K562 (cell line): ENCODE measurements around the gene HYI. TPM values are rescaled to one million over a fixed set of nuclear protein-coding genes. Genes with fewer than 3 reads are reported as not detected.
A peak's percentile ranks its signal among the peaks of the same experiment; 100 is the strongest.

ENCODE experiments used
- CREM ChIP-seq: IDR thresholded peaks from 2 replicates; pipeline ENCODE4 v1.6.1; 2014; ENCODE audit warnings: antibody characterized with exemption, low read depth
- FOSL1 ChIP-seq: fragments of 200-800 bp; sonication (Bioruptor generic); conservative IDR thresholded peaks from 2 replicates; pipeline ENCODE4 v1.6.1; 2016; ENCODE audit warnings: missing genetic modification characterization, missing compliant biosample characterization
- FOXM1 ChIP-seq, 2 experiments: fragments of 450-650 bp in 1 of 2; sonication (generic) in 1 of 2; formaldehyde crosslinking in 1 of 2; IDR thresholded peaks; 2 replicates each; pipeline versions ENCODE4 v1.6.1 to v1.9.0; 2017 to 2022; ENCODE audit warnings: low read depth in 2 of 2, mild to moderate bottlenecking in 2 of 2, missing genetic modification reagents in 1 of 2, moderate library complexity in 1 of 2
- KDM5B ChIP-seq: fragments of 200-600 bp; sonication (generic); IDR thresholded peaks from 2 replicates; pipeline ENCODE4 v1.6.1; 2012; ENCODE audit warnings: low read depth, mild to moderate bottlenecking, moderate library complexity, low read length, control low read depth, inconsistent platforms; ENCODE audit not compliant: insufficient replicate concordance
- MEF2A ChIP-seq: IDR thresholded peaks from 2 replicates; pipeline ENCODE4 v1.6.1; 2011; ENCODE audit warnings: low read depth, mild to moderate bottlenecking, low read length, moderate library complexity; ENCODE audit not compliant: control insufficient read depth
- MTA1 ChIP-seq: fragments of 450-650 bp; IDR thresholded peaks from 2 replicates; pipeline ENCODE4 v1.6.1; 2017; ENCODE audit warnings: borderline replicate concordance
- MTA3 ChIP-seq: fragments of 450-650 bp; formaldehyde crosslinking; IDR thresholded peaks from 2 replicates; pipeline ENCODE4 v1.6.1; 2017; ENCODE audit warnings: mild to moderate bottlenecking, borderline replicate concordance
- POLR2A ChIP-seq: fragments of 450-650 bp; conservative IDR thresholded peaks from 2 replicates; pipeline ENCODE4 v1.6.1; 2016
- POLR2G ChIP-seq: fragments of 200-400 bp; formaldehyde crosslinking; IDR thresholded peaks from 2 replicates; pipeline ENCODE4 v1.6.1; 2017; ENCODE audit warnings: low read depth, mild to moderate bottlenecking, antibody characterized with exemption, low read length, moderate library complexity
- POLR2H ChIP-seq: IDR thresholded peaks from 2 replicates; pipeline ENCODE4 v1.6.1; 2016; ENCODE audit warnings: missing genetic modification characterization, low read depth, mild to moderate bottlenecking, control low read depth, missing compliant biosample characterization, moderate library complexity
- RB1 ChIP-seq: fragments of 450-650 bp; IDR thresholded peaks from 2 replicates; pipeline ENCODE4 v1.6.1; 2017; ENCODE audit warnings: low read depth, mild to moderate bottlenecking
- RBFOX2 ChIP-seq: fragments of 200-400 bp; formaldehyde crosslinking; IDR thresholded peaks from 2 replicates; pipeline ENCODE4 v1.6.1; 2017; ENCODE audit warnings: low read depth, mild to moderate bottlenecking, low read length, moderate library complexity
- RBM22 ChIP-seq: fragments of 200-400 bp; formaldehyde crosslinking; IDR thresholded peaks from 2 replicates; pipeline ENCODE4 v1.6.1; 2018; ENCODE audit warnings: low read length, low read depth; ENCODE audit not compliant: poor library complexity, severe bottlenecking
- SPI1 ChIP-seq: IDR thresholded peaks from 2 replicates; pipeline ENCODE4 v1.6.1; 2011; ENCODE audit warnings: low read depth, low read length, control low read depth, borderline replicate concordance
- YBX1 ChIP-seq: fragments of 450-650 bp; IDR thresholded peaks from 2 replicates; pipeline ENCODE4 v1.7.1; 2016; ENCODE audit warnings: mild to moderate bottlenecking
- ZFP36 ChIP-seq: fragments of 150-350 bp; IDR thresholded peaks from 2 replicates; pipeline ENCODE4 v1.6.1; 2018; ENCODE audit warnings: low read length, low read depth; ENCODE audit not compliant: partially characterized antibody
- ZNF12 ChIP-seq: sonication (generic); formaldehyde crosslinking; IDR thresholded peaks from 2 replicates; pipeline ENCODE4 v1.4.0; 2020; ENCODE audit warnings: mild to moderate bottlenecking, missing genetic modification reagents
- ZNF561 ChIP-seq: fragments of 450-650 bp; formaldehyde crosslinking; conservative IDR thresholded peaks from 2 replicates; pipeline ENCODE4 v1.4.0; 2020; ENCODE audit warnings: mild to moderate bottlenecking, moderate library complexity
- ZSCAN32 ChIP-seq: fragments of 450-650 bp; formaldehyde crosslinking; IDR thresholded peaks from 2 replicates; pipeline ENCODE4 v1.4.0; 2020; ENCODE audit warnings: mild to moderate bottlenecking, moderate library complexity
- ZZZ3 ChIP-seq: fragments of 450-650 bp; IDR thresholded peaks from 2 replicates; pipeline ENCODE4 v1.6.1; 2016; ENCODE audit warnings: antibody characterized with exemption, mild to moderate bottlenecking, moderate library complexity
- polyA plus RNA-seq, 8 experiments: library from polyadenylated mRNA; depleted of rRNA in 4 of 8; stranded (reverse) in 5 of 8; unstranded in 3 of 8; fragments of >200 nt; fragmentation: Nextera tagmentation in 2 of 8; fragmentation: Illumina TruSeq in 1 of 8; extraction: Ambion mirVana in 2 of 8; extraction: Trizol in 1 of 8; gene quantifications; 2 replicates each; pipeline versions ENCODE4 v1.2.1 to v1.2.3, GENCODE V29; 2011 to 2014; ENCODE audit warnings: inconsistent platforms in 1 of 8, missing spikeins in 1 of 8
- total RNA-seq, 7 experiments: library from RNA; depleted of rRNA in 6 of 7; stranded (reverse); fragments of >200 nt in 6 of 7; fragmentation: Illumina TruSeq in 2 of 7; extraction: Trizol in 2 of 7; gene quantifications; 2 replicates each; pipeline versions ENCODE4 v1.2.1 to v1.2.3, GENCODE V29; 2011 to 2021; ENCODE audit warnings: low replicate concordance in 1 of 7
- TF ChIP-seq, protein P1 (sequence below): sonication (generic); formaldehyde crosslinking; IDR thresholded peaks from 2 replicates; pipeline ENCODE4 v1.8.1; 2023; ENCODE audit warnings: mild to moderate bottlenecking, missing genetic modification reagents
- TF ChIP-seq, protein P2 (sequence below): fragments of 450-650 bp; formaldehyde crosslinking; IDR thresholded peaks from 2 replicates; pipeline ENCODE4 v1.4.0; 2022; ENCODE audit warnings: mild to moderate bottlenecking, moderate library complexity
- TF ChIP-seq, protein P3 (sequence below): sonication (generic); formaldehyde crosslinking; IDR thresholded peaks from 2 replicates; pipeline ENCODE4 v1.8.1; 2023; ENCODE audit warnings: mild to moderate bottlenecking, missing genetic modification reagents
- TF ChIP-seq, protein P4 (sequence below): fragments of 450-650 bp; formaldehyde crosslinking; IDR thresholded peaks from 2 replicates; pipeline ENCODE4 v1.4.0; 2020; ENCODE audit warnings: mild to moderate bottlenecking

Gene HYI
- total and polyA plus RNA-seq, 9 of the 15 experiments (the other 6 are each of a cell fraction or from before 2014, with no cell fraction given): 0.04 to 4.1 (median 1.4) TPM; not detected in 1

DNA sequence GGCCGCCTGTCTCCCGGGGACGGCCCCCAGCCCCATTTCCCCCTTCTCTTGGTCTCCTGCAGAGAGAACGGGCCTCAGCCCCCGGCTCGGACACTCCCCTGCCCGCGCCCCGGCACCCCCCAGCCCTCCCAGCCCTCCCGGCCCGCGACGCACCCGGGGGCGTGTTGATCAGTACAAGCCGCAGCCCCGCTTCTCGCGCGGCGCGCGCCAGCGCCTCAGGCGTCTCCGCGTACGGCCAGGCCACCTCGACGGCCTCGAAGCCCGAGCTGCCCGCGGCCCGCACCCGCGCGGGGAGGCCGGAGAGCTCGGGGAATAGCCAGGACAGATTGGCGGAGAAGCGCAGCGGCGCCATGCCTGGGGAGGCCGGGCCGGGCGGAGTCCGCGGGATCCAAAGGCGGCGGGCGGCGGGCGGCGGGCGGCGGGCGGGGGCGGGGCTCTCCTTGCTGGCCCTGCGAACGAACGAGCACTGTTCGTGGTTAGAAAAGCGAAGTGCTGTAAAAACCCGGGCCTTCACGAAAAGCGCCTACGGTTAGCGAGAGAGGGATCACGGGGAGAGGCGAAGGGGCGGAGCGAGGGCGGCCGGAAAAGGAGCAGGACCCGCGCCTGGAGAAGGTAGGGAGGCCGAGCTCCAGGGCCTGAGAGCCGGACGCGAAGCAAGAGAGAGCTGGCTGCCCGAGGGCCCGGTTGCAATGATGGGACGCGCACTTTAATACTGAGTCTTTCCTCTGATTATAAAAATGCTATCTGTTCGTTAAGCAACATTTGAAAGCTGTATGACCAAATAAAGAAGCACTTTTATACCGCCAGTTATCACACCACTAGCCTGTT, at the start of gene HYI (continued):
- peak; percentile 36; the same call in 1 of the 2 replicates for TF ChIP-seq RBFOX2
- TF ChIP-seq, protein P1, sequence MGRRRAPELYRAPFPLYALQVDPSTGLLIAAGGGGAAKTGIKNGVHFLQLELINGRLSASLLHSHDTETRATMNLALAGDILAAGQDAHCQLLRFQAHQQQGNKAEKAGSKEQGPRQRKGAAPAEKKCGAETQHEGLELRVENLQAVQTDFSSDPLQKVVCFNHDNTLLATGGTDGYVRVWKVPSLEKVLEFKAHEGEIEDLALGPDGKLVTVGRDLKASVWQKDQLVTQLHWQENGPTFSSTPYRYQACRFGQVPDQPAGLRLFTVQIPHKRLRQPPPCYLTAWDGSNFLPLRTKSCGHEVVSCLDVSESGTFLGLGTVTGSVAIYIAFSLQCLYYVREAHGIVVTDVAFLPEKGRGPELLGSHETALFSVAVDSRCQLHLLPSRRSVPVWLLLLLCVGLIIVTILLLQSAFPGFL: no peak
- no peak for TF ChIP-seq ZSCAN32 (CRISPR knock-in tag)
- TF ChIP-seq SPI1: no peak
- TF ChIP-seq, protein P2, sequence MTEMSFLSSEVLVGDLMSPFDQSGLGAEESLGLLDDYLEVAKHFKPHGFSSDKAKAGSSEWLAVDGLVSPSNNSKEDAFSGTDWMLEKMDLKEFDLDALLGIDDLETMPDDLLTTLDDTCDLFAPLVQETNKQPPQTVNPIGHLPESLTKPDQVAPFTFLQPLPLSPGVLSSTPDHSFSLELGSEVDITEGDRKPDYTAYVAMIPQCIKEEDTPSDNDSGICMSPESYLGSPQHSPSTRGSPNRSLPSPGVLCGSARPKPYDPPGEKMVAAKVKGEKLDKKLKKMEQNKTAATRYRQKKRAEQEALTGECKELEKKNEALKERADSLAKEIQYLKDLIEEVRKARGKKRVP (CRISPR knock-in tag): no peak
- TF ChIP-seq POLR2G: peak; percentile 72
- no peak for TF ChIP-seq ZFP36
- no peak for TF ChIP-seq ZNF561 (CRISPR knock-in tag)
- TF ChIP-seq YBX1: no peak
- TF ChIP-seq MTA1: no peak
- 0 out of 2 replicates have a peak, but pooled peaks have one; percentile 1 for TF ChIP-seq POLR2A
- peak; percentile 77 for TF ChIP-seq RBM22
- TF ChIP-seq, protein P3, sequence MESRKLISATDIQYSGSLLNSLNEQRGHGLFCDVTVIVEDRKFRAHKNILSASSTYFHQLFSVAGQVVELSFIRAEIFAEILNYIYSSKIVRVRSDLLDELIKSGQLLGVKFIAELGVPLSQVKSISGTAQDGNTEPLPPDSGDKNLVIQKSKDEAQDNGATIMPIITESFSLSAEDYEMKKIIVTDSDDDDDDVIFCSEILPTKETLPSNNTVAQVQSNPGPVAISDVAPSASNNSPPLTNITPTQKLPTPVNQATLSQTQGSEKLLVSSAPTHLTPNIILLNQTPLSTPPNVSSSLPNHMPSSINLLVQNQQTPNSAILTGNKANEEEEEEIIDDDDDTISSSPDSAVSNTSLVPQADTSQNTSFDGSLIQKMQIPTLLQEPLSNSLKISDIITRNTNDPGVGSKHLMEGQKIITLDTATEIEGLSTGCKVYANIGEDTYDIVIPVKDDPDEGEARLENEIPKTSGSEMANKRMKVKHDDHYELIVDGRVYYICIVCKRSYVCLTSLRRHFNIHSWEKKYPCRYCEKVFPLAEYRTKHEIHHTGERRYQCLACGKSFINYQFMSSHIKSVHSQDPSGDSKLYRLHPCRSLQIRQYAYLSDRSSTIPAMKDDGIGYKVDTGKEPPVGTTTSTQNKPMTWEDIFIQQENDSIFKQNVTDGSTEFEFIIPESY (CRISPR knock-in tag): peak; percentile 8
- TF ChIP-seq RB1: no peak
- peak; percentile 4 for TF ChIP-seq KDM5B
- TF ChIP-seq FOSL1 (tag): no peak
- TF ChIP-seq MEF2A: no peak
- TF ChIP-seq, protein P4, sequence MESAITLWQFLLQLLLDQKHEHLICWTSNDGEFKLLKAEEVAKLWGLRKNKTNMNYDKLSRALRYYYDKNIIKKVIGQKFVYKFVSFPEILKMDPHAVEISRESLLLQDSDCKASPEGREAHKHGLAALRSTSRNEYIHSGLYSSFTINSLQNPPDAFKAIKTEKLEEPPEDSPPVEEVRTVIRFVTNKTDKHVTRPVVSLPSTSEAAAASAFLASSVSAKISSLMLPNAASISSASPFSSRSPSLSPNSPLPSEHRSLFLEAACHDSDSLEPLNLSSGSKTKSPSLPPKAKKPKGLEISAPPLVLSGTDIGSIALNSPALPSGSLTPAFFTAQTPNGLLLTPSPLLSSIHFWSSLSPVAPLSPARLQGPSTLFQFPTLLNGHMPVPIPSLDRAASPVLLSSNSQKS: no peak
- no peak for TF ChIP-seq ZZZ3
- no peak for TF ChIP-seq CREM
- no peak for TF ChIP-seq POLR2H (tag)
- TF ChIP-seq ZNF12: no peak
- no peak for TF ChIP-seq FOXM1 (IDR thresholded peaks at IDR 0.05; ENCODE audit: low read depth)
- no peak for TF ChIP-seq FOXM1 (CRISPR knock-in tag; IDR thresholded peaks at IDR 0.05; ENCODE audit: low read depth)
- TF ChIP-seq MTA3: no peak
